ENCODE results near the gene BOLL. TPM values are rescaled to one million over a fixed set of nuclear protein-coding genes. Genes with fewer than 3 reads are reported as not detected.

Gene BOLL
- polyA plus RNA-seq, 1 donor from 2014 or later, result not detected

- peaks cover 7% of the 10 kb centered on the region for H3K79me2 ChIP-seq (replicated peaks; ENCODE audit: insufficient read depth, low read length)
Measured at GRCh38 chr2:197713271-197713670, 71.8 kb downstream of the BOLL start.

GRCh38 chr2:197711578-197711977 lies 73.5 kb downstream of the BOLL start:
- Histone ChIP-seq H4K20me1 (ENCODE audit: insufficient read depth) (no peaks in the 10 kb centered on the region), H3K9me2 (ENCODE audit: insufficient read depth, low read length) (no peaks in the 10 kb centered on the region)
- no peak for TF ChIP-seq CTCF (IDR thresholded peaks at IDR 0.05; ENCODE audit: poor library complexity, severe bottlenecking)
- no peak for TF ChIP-seq RAD21 (conservative IDR thresholded peaks at IDR 0.05)
- no peak for TF ChIP-seq REST (IDR thresholded peaks at IDR 0.05; ENCODE audit: borderline replicate concordance)
- no peak for TF ChIP-seq EZH2 (IDR thresholded peaks at IDR 0.05; ENCODE audit: borderline replicate concordance, insufficient read depth, low read length, poor library complexity, severe bottlenecking)
- no peak for TF ChIP-seq MXI1 (conservative IDR thresholded peaks at IDR 0.05; ENCODE audit: poor library complexity, severe bottlenecking)
- no peak for TF ChIP-seq SMC3 (conservative IDR thresholded peaks at IDR 0.05; ENCODE audit: poor library complexity)

More at GRCh38 chr2:197713271-197713670, 71.8 kb downstream of the BOLL start:
- Histone ChIP-seq H3K4me3 (ENCODE audit: low read length) (no peak overlapping the region), H3F3A (ENCODE audit: insufficient read depth, low read length, poor library complexity, severe bottlenecking) (no peaks in the 10 kb centered on the region), H3K36me3 (ENCODE audit: insufficient read depth, low read length) (no peaks in the 10 kb centered on the region), H3K27me3 (ENCODE audit: insufficient read depth, low read depth, low read length) (no peaks in the 10 kb centered on the region), H3K9me3 (ENCODE audit: low read length) (no peaks in the 10 kb centered on the region), H3K9ac (ENCODE audit: low read length) (no peak overlapping the region), H3K4me2 (ENCODE audit: low read length) (no peak overlapping the region), H3K27ac (ENCODE audit: low read length) (no peak overlapping the region), H4K20me1 (ENCODE audit: insufficient read depth) (no peaks in the 10 kb centered on the region), H2AFZ (ENCODE audit: low read depth, low read length) (no peak overlapping the region), H3K9me2 (ENCODE audit: insufficient read depth, low read length) (no peaks in the 10 kb centered on the region)
- TF ChIP-seq EP300 (conservative IDR thresholded peaks at IDR 0.05; ENCODE audit: poor library complexity, severe bottlenecking) (no peak), EZH2 (IDR thresholded peaks at IDR 0.05; ENCODE audit: borderline replicate concordance, insufficient read depth, low read length, poor library complexity, severe bottlenecking) (no peak), TAF1 (IDR thresholded peaks at IDR 0.05; ENCODE audit: low read depth) (no peak), POLR2AphosphoS5 (IDR thresholded peaks at IDR 0.05) (no peak), MXI1 (conservative IDR thresholded peaks at IDR 0.05; ENCODE audit: poor library complexity, severe bottlenecking) (no peak), SMC3 (conservative IDR thresholded peaks at IDR 0.05; ENCODE audit: poor library complexity) (no peak), CTCF (IDR thresholded peaks at IDR 0.05; ENCODE audit: poor library complexity, severe bottlenecking) (no peak), REST (IDR thresholded peaks at IDR 0.05; ENCODE audit: borderline replicate concordance) (no peak), RAD21 (conservative IDR thresholded peaks at IDR 0.05) (no peak)

More at GRCh38 chr2:197711578-197711977, 73.5 kb downstream of the BOLL start:
- H3K79me2 ChIP-seq (replicated peaks; ENCODE audit: insufficient read depth, low read length), result peaks cover 13% of the 10 kb centered on the region
- no peaks in the 10 kb centered on the region for H3K36me3 ChIP-seq (ENCODE audit: insufficient read depth, low read length)
- no peak overlapping the region for H3K4me3 ChIP-seq (ENCODE audit: low read length)
- H3K9me3 ChIP-seq (ENCODE audit: low read length), result no peaks in the 10 kb centered on the region
- H3K4me2 ChIP-seq (ENCODE audit: low read length), result no peak overlapping the region
- H3K27me3 ChIP-seq (ENCODE audit: insufficient read depth, low read depth, low read length), result no peaks in the 10 kb centered on the region
- no peak overlapping the region for H3K9ac ChIP-seq (ENCODE audit: low read length)
- H3F3A ChIP-seq (ENCODE audit: insufficient read depth, low read length, poor library complexity, severe bottlenecking), result no peaks in the 10 kb centered on the region
- no peak overlapping the region for H3K27ac ChIP-seq (ENCODE audit: low read length)
- no peak overlapping the region for H2AFZ ChIP-seq (ENCODE audit: low read depth, low read length)
